ENCODE results near the gene IKBKE. TPM values are rescaled to one million over a fixed set of nuclear protein-coding genes. Genes with fewer than 3 reads are reported as not detected.

Gene IKBKE
- total RNA-seq, 1 donor, result 23.7 TPM

- no peak for DNase-seq (ENCODE audit: low read depth)
- TF ChIP-seq CTCF (IDR thresholded peaks at IDR 0.05; ENCODE audit: insufficient read depth, low read depth, low read length), result no peak
- no peak overlapping the region for H3K4me3 ChIP-seq (ENCODE audit: low read depth, low read length)
These were observed 3.2 kb upstream of the IKBKE start for GRCh38 chr1:206466840-206467649.

GRCh38 chr1:206467915-206468314 lies 2.4 kb upstream of the IKBKE start:
- TF ChIP-seq CTCF (IDR thresholded peaks at IDR 0.05; ENCODE audit: insufficient read depth, low read depth, low read length), result no peak
- DNase-seq (ENCODE audit: low read depth), result peak; percentile 29
- no peak overlapping the region for H3K4me3 ChIP-seq (ENCODE audit: low read depth, low read length)

- no peak for TF ChIP-seq CTCF (IDR thresholded peaks at IDR 0.05; ENCODE audit: insufficient read depth, low read depth, low read length)
- H3K4me3 ChIP-seq (ENCODE audit: low read depth, low read length), result no peak overlapping the region
- DNase-seq (ENCODE audit: low read depth), result no peak
These were observed 1.7 kb upstream of the IKBKE start for GRCh38 chr1:206468571-206468970.

GRCh38 chr1:206469411-206469932 lies 804 bp upstream of the IKBKE start:
- H3K4me3 ChIP-seq (ENCODE audit: low read depth, low read length), result no peak overlapping the region
- DNase-seq (ENCODE audit: low read depth), result no peak
- no peak for TF ChIP-seq CTCF (IDR thresholded peaks at IDR 0.05; ENCODE audit: insufficient read depth, low read depth, low read length)

- H3K4me3 ChIP-seq (ENCODE audit: low read depth, low read length), result peak overlapping the region; percentile 90
- DNase-seq (ENCODE audit: low read depth), result peak; percentile 74
- TF ChIP-seq CTCF (IDR thresholded peaks at IDR 0.05; ENCODE audit: insufficient read depth, low read depth, low read length), result no peak
These were observed 577 bp downstream of the IKBKE start for GRCh38 chr1:206470692-206471414.

- no peak for DNase-seq (ENCODE audit: low read depth)
- no peak for TF ChIP-seq CTCF (IDR thresholded peaks at IDR 0.05; ENCODE audit: insufficient read depth, low read depth, low read length)
- H3K4me3 ChIP-seq (ENCODE audit: low read depth, low read length), result peak overlapping the region; percentile 90
These were observed 1.1 kb downstream of the IKBKE start for GRCh38 chr1:206471415-206471801.

Data from fibroblast of villous mesenchyme (primary cell).